Skin epidermis (tissue), 12 donors: Measurements from ENCODE around the gene EXD2.

Experiments used
- H3K27ac ChIP-seq, 21 experiments: fragments of 200-600 bp; sonication (generic) in 11 of 21; one replicate each; pipeline ENCODE4 v1.5.0; 2020; ENCODE audit warnings: mild to moderate bottlenecking in 3 of 21, inconsistent platforms in 2 of 21, moderate library complexity in 2 of 21
- H3K4me3 ChIP-seq, 7 experiments: fragments of 200-600 bp; sonication (generic) in 2 of 7; one replicate each; pipeline ENCODE4 v1.5.0; 2020; ENCODE audit warnings: inconsistent platforms in 2 of 7, mild to moderate bottlenecking in 2 of 7, moderate library complexity in 1 of 7

The EXD2 gene

GRCh38 chr14:69291891-69292561 is 100.7 kb downstream of the EXD2 start:
- Histone ChIP-seq H3K27ac (peak overlapping the region in 3 of 21 experiments; percentile 11 to 65 (median 18)), H3K4me3 (no peak overlapping the region)
